ENCODE data around the gene DEPDC5. TPM values are rescaled to one million over a fixed set of nuclear protein-coding genes. Genes with fewer than 3 reads are reported as not detected.

The DEPDC5 gene
- total and polyA plus RNA-seq, 2 of the 8 experiments (the other 6 are each of a cell fraction or from before 2014, with no cell fraction given), result 18.3 to 26.5 TPM

DNA sequence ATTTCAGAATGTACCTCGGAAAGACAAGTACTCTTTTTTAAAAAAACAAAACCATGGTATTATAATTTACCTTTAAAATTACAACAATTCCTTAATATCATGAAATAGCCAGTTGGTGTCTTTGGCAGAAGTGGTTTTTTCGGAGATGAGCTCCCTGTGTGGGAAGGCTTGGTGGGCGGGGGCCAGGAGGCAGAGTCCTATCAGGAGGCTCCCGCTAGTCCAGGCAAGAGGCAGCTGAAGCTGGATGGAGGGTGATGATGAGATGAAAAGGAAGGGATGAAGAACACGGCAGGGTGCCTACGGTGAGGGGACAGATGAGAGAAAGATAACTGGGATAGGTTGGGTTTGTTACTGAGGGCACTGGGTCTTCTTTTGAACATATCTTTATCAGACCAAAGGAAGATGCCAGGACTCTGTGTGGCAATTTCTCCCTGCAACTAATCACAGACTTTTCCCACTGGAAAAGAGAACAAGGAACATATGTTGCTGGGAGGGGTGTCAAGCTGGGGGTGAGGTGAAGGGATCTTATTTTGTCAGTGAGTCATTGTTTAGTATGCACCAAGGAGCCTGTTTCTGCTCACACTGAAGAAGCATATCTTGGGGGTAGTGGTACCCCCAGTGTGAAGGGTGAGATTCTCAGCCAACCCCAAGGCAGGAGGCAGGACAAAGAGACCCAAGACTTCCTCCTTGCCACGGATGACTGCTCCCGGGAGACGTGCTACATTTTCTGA is 99.0 kb downstream of the DEPDC5 start:
- Histone ChIP-seq H3K27ac (ENCODE audit: low read depth, low read length) (no peak overlapping the region), H3K4me2 (ENCODE audit: insufficient read depth in 1 of 2, low read depth in 2 of 2, low read length in 2 of 2) (no peak overlapping the region), H4K20me1 (replicated peaks in 1 of 2; ENCODE audit: control insufficient read depth in 1 of 2, insufficient read depth in 2 of 2, low read length in 2 of 2) (peaks cover 0 to 2% of the 10 kb centered on the region in 2 experiments), H3K56ac (replicated peaks; ENCODE audit: insufficient read length, low read depth, low read length) (no peak overlapping the region), H2AFZ (ENCODE audit: low read length) (no peak overlapping the region), H3K9ac (replicated peaks in 1 of 4; ENCODE audit: extremely low read depth in 1 of 4, low read depth in 3 of 4, low read length in 3 of 4) (no peak overlapping the region), H3K27me3 (replicated peaks in 1 of 4; ENCODE audit: control insufficient read depth in 3 of 4, extremely low read depth in 1 of 4, insufficient read depth in 3 of 4, low read length in 3 of 4) (no peaks in the 10 kb centered on the region; a peak in 1 of 7 replicates), H3K23ac (ENCODE audit: insufficient read length) (no peak overlapping the region), H2AK5ac (ENCODE audit: low read depth, low read length) (no peak overlapping the region), H2BK120ac (replicated peaks; ENCODE audit: low read depth, low read length) (no peak overlapping the region), H3K79me2 (ENCODE audit: control insufficient read depth in 1 of 2, insufficient read depth in 2 of 2, low read length in 2 of 2) (no peaks in the 10 kb centered on the region), H2BK15ac (ENCODE audit: low read length) (no peak overlapping the region), H3K4ac (replicated peaks; ENCODE audit: insufficient read length, low read depth, low read length) (no peak overlapping the region), H3K18ac (ENCODE audit: extremely low read depth, low read length) (no peak overlapping the region), H4K8ac (ENCODE audit: extremely low read depth, insufficient read depth, low read length) (no peak overlapping the region), H3K4me1 (replicated peaks in 1 of 4; ENCODE audit: control insufficient read depth in 3 of 4, insufficient read depth in 4 of 4, low read length in 3 of 4) (peaks cover 0 to 2% (median under 1%) of the 10 kb centered on the region in 4 experiments; a peak in 2 of 7 replicates), H2BK5ac (ENCODE audit: low read depth, low read length) (no peak overlapping the region), H2BK12ac (ENCODE audit: low read depth, low read length) (no peak overlapping the region), H4K5ac (ENCODE audit: insufficient read length, low read depth, low read length) (no peak overlapping the region), H3K36me3 (ENCODE audit: control insufficient read depth in 2 of 4, insufficient read depth in 4 of 4, low read length in 3 of 4) (peaks cover 5 to 17% (median 5%) of the 10 kb centered on the region in 4 experiments; a peak in 6 of 8 replicates), H3K79me1 (ENCODE audit: low read depth, low read length) (no peaks in the 10 kb centered on the region), H3K23me2 (ENCODE audit: low read depth, low read length) (no peaks in the 10 kb centered on the region), H3K9me3 (ENCODE audit: insufficient read depth in 2 of 2, low read depth in 1 of 2, low read length in 1 of 2) (peaks cover 6% of the 10 kb centered on the region in 2 experiments; a peak in 3 of 4 replicates), H2BK20ac (ENCODE audit: low read length) (no peak overlapping the region), H3K14ac (ENCODE audit: insufficient read length) (no peak overlapping the region), H4K91ac (replicated peaks; ENCODE audit: insufficient read length, low read length) (no peak overlapping the region), H3K4me3 (ENCODE audit: extremely low read depth in 1 of 4, insufficient read depth in 2 of 4, low read depth in 3 of 4, low read length in 4 of 4) (no peak overlapping the region)
- WGBS, 2 experiments (ENCODE audit: extremely low coverage in 1 of 2, insufficient coverage in 1 of 2, insufficient read length in 1 of 2, insufficient replicate concordance in 2 of 2, low coverage in 1 of 2, low lambda C conversion rate in 2 of 2, missing lambda C conversion rate in 1 of 2), result 88% methylated on average over 9 of the region's 9 CpGs; no CpG with 5 or more reads in 1 of the 2 experiments
- ChIA-PET POLR2A (ENCODE audit: partially characterized antibody) (no interaction called here), CTCF (ENCODE audit: partially characterized antibody) (interaction anchor here (0.5 to 1.3 kb wide), 4 partner anchors 117 to 229 kb away, joined by 3 read pairs; no protein-coding TSS in a partner anchor)
- DNase-seq (ENCODE audit: low read depth in 1 of 2, low spot score in 2 of 2) (no peak), FAIRE-seq (no peak)
- TF ChIP-seq RAD21 (IDR thresholded peaks at IDR 0.05 in 1 of 2, conservative IDR thresholded peaks at IDR 0.05 in 1 of 2; ENCODE audit: low read depth in 2 of 2, low read length in 2 of 2), result no peak
